ENCODE results near the gene AKAP3.

Gene AKAP3

DNA sequence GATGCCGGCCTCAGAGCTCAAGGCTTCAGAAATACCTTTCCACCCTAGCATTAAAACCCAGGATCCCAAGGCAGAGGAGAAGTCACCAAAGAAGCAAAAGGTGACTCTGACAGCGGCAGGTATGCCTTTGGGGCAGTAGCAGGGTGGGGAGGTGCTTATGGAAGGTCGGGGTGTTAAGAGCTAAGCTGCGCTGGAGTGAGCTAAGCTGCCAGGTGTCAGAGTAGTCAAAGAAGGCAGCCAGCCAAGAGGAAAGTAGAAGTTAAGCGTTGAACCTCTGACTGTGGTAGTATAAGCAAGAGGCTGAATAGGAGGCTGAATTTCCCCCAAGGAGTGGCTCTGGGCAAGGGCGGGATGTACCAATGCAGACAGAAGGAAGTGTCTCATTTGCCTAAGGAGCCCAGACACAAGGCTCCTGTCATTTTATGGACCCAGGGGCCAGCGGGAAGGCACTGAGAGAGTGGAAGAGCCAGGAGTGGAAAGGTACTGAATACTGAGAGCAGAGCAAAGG is 57.6 kb downstream of the AKAP3 start:
- no peak for DNase-seq

- no peak for DNase-seq
These were observed 58.9 kb downstream of the AKAP3 start for GRCh38 chr12:4589941-4590340.

GRCh38 chr12:4588916-4589315 is 59.9 kb downstream of the AKAP3 start:
- DNase-seq: no peak

- no peak for DNase-seq
These were observed 61.7 kb downstream of the AKAP3 start for GRCh38 chr12:4587108-4587507.

DNA sequence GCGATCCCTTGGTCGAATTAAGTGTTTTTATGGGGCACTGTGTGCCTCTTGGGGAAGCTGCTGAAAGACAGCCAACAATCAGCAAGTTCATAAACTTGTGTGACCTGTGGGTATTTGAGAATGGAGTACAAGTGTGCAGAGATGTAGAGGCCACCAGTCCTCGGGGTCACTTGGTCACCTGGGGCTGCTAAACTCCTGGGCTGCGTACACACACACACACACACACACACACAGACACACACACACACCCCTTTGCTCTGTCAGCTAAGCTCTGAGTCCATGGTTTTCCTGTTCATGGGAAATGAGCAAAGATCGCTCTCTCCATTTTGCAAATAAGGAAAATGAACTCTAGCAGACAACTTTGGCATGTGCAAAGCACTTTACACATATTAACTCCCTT is 62.4 kb downstream of the AKAP3 start:
- DNase-seq: no peak

DNA sequence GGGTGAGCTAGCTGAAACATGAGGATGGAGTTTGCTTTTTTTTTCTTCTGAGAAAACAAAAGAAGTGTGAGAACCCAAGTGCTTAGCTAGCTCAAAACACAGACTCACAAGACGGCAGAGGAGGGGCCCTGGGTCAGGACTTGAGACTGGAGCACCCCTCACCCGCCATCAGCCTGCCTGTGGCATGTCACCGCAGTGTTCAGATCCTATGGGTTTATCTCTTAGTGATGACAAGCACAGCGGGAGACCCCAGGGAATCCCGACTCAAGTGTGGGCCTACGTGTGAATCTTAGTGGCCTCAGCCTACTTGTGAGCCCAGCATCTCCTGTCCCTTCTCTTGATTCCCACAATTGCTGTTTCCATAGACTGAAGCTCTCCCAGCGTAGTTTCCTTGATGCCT is 64.0 kb downstream of the AKAP3 start:
- no peak for DNase-seq

DNA sequence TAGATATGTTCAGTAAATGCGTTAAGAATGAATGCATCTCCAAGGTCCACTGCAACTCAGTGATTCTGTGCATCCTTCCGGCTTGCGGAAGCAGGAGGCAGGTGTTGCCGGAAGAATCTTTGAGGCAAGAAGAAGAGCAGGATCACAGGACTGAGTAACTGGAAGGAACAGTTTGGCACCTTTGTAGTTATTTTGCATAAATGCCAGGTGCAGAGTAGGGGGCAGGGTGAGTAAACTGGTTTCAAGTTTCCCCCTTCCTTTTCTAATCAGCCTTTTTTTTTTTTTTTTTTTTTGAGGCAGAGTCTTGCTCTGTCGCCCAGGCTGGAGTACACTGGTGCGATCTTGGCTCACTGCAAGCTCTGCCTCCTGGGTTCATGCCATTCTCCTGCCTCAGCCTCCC is 64.6 kb downstream of the AKAP3 start:
- DNase-seq: no peak

DNA sequence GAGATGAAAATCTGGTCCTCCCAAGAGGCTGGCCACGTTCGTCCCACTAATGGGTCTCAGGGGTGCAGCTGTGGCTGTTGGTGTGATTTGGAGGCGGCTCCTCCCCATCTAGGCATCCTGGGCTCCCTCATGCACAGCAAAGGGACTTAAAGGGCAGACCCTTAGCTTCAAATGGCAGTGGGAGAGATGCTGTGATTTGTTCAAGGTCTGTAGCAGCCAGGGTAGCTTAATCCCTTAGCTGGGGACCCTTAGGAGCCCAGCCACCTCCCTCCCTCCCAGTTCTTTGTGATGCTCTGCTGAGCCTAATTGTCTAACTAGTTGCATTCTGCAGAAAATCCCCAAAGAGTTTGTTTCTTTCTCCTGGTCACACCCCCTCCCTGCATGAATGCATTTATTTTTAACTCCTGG is 68.6 kb downstream of the AKAP3 start:
- DNase-seq: no peak

DNA sequence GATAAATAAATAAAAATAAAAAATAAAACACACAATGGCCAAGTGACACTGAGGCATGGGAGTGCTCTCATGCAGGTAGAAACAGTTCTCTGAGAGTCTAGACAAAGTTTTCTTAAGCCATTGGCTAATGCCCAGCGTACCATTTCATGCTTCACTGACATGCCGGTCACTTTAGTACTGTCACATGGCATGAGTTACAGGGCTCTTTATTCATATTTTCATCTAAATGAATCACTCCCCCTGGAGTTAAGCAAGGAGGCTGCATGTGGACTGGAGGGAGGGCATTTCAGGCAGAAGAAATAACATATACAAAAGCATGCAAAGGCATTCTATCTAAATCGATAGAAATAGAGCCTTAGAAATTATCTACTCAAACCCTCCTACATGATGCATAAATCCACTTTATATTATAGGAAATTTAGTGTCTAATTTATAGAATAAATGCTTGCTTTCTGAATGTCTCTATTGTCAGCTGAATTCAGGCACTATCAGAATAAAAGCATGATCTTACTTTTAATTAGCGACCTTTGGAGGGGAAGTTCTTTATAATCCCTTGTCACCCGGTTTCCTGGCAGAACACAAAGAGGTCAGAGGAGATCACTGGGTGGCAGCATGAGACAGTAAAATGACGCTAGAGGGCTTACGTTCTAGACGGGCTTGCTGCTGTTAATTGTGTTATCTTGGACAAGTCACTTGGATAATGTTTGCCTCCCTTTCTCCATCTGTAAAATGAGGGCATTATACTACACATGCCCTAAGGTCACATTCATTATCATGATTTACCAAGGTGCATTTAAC is 69.3 kb downstream of the AKAP3 start:
- DNase-seq: no peak

GRCh38 chr12:4572680-4573079 is 76.2 kb downstream of the AKAP3 start:
- no peak for DNase-seq

- no peak for DNase-seq
These were observed 79.6 kb downstream of the AKAP3 start for GRCh38 chr12:4569261-4569660.

- no peak for DNase-seq
These were observed 81.6 kb downstream of the AKAP3 start for GRCh38 chr12:4567073-4567881.

- no peak for DNase-seq
These were observed 82.4 kb downstream of the AKAP3 start for GRCh38 chr12:4566474-4566873.

Data from activated naive CD4-positive, alpha-beta T cell (primary cell).